GM18909 (cell line): Measurements from ENCODE around the gene RANBP9.

Experiments
- ATAC-seq: cut with Tn5 transposase; IDR thresholded peaks from one replicate; pipeline ENCODE4 v1.9.1; 2021; ENCODE audit warnings: mild to moderate bottlenecking; ENCODE audit not compliant: unreplicated experiment, poor library complexity

Gene RANBP9

DNA sequence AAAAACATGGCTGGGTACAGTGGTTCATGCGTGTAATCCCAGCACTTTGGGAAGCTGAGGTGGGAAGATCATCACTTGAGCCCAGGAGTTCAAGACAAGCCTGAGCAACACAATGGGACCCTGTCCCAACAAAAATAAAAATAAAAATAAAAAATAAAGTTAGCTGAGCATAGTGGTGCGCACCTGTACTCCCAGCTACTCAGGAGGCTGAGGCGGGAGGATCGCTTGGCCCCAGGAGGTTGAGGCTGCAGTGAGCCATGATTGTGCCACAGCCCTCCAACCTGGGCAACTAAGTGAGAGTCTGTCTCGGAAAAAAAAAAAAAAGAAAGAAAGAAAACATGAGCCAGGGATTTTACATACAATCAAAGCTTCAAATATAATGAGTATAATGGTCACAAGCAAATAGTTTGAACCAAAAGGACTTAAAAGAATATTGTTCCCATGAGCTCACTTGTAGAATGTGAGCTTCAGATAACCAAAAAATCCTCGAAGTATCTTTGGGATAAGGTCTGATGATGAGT, 31.1 kb downstream of the RANBP9 start:
- ATAC-seq, result no peak

DNA sequence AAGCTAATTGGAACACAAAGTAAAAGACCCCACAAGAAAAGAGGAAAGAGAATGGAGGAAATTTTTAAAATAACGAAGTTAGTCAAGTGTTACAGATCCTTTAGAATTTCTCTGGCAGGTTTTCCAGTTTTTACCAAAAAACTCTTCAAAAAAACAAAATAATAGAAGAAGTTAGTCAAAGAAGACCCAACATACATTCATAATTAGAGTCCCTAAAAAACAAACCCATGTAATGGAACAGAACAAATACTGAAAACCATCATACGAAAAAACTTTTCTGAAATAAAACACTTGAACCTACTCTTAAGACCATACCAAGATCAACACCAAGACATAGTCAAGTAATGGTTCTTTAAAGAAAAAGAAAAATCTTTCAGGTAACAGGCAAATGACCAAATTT, 31.6 kb downstream of the RANBP9 start:
- ATAC-seq, result no peak

DNA sequence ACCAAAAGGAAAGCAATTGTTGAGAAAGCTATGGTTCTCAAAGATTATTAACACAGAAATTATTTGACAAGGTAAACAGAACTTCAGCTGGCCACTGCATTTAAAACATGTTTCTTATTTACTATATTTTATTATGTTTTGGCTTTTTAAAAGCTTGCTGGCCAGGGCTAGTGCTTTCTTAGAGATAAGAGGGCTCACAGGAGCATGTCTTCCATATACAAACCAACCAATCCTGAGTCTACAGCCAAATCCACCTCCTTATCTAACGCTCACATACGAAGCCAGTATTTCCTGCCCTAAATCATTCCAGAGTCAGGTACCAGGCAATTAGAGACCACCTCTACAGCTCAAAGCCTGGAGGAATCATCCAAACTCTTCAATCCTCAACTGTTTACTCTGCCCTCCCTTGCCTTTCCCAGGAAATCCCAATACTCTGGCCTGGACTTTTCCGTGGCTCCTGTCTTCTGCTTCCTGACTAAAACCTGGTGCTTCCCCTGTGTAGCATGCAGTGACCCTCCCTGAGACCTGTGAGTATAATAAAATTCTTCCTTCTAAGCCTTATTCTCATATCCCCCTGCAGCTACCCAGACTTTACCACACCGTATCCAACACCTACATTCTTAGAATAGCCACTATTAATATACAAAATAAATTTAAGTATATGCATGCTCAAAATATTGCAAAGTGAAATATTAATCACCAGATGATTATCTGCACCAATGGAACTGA, 33.2 kb downstream of the RANBP9 start:
- no peak for ATAC-seq

- no peak for ATAC-seq
Measured at GRCh38 chr6:13677878-13678254, 33.8 kb downstream of the RANBP9 start.

- no peak for ATAC-seq
Measured at GRCh38 chr6:13676551-13677156, 35.0 kb downstream of the RANBP9 start.

- no peak for ATAC-seq
Measured at GRCh38 chr6:13674533-13675190, 37.0 kb downstream of the RANBP9 start.

GRCh38 chr6:13673825-13674444, 37.7 kb downstream of the RANBP9 start:
- ATAC-seq, result no peak

- no peak for ATAC-seq
Measured at GRCh38 chr6:13673368-13673767, 38.3 kb downstream of the RANBP9 start.

- ATAC-seq, result no peak
Measured at GRCh38 chr6:13672904-13673303, 38.7 kb downstream of the RANBP9 start.

GRCh38 chr6:13671548-13672127, 40.0 kb downstream of the RANBP9 start:
- no peak for ATAC-seq

- ATAC-seq, result no peak
Measured at GRCh38 chr6:13669476-13669875, 42.2 kb downstream of the RANBP9 start.

DNA sequence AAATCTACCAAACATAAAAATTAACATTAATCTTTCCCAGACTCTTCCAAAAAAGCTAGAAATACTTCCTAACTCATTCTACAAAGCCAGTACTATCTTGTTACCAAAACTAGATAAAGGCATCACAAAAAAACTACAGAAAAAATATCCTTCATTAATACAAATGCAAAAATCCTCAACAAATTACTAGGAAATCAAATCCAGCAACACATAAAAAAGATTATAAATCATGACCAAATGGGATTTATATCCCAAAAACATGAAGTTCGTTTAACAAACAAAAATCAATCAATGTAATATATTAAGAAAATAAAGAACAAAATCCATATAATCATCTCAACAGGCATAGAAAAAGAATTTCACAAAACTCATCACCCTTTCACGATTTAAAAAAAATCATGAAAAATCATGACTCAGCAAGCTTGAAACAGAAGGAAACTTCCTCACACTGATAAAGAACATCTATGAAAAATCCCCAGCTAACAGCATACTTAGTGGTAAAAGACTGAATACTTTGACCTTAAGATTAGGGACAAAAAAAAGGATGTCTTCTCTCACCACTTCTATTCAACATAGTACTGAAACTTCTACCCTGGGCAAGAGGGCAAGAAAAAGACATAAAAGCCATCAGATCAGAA, 43.2 kb downstream of the RANBP9 start:
- no peak for ATAC-seq

GRCh38 chr6:13667655-13668054, 44.0 kb downstream of the RANBP9 start:
- no peak for ATAC-seq

- ATAC-seq, result no peak
Measured at GRCh38 chr6:13666194-13667105, 45.2 kb downstream of the RANBP9 start.

- no peak for ATAC-seq
Measured at GRCh38 chr6:13664703-13665352, 46.8 kb downstream of the RANBP9 start.

DNA sequence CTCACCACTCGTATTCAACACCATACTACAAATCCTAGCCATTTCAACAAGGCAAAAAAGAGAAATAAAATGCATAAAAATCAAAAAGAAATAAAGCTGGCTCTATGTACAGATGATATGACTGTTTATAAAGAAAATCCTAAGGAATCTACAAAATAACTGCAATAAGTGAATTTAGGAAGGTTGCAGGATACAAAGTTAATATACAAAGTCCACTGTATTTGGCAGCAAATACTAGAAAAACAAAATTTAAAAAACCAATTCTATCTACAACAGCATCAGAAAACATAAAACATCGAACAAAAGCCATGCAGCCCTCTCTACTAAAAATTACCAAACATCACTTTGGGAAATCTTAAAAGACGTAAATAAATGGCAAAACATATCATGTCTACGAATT, 47.6 kb downstream of the RANBP9 start:
- ATAC-seq, result no peak

DNA sequence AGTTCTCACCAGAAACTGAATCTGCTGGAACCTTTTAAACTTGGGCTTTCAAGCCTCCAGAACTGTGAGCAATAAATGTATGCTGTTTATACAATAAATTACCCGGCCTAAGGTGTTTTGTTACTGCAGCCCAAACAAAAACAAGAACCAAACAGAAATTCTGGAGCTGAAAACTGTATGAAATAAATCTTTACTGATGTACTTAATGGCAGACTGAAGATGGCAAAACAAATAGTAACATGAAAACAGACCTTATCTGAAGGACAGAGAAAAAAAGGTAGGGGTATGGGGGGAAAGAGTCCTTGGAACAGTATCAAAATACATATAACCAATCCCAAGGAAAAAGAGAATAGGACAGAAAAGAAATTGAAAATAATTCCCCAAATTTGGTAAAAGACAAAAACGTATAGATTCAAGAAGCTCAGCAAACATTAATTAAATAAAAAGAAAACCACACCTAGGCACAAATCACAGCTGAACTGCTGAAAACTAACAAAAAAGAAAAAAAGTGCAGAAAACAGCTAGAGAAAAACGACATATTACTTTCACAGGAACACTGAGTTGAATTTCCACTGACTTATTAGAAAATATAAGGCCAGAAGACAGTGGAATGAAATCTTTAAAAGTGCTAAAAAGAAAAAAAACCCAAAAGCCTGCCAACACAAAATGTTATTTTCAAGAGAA, 48.8 kb downstream of the RANBP9 start:
- ATAC-seq, result no peak

- no peak for ATAC-seq
Measured at GRCh38 chr6:13661647-13662046, 50.0 kb downstream of the RANBP9 start.
